WERI-Rb-1 (cell line): ENCODE data around the gene FGFR2.

Experiments
- DNase-seq: peaks from one replicate; pipeline ENCODE4 v3.0.0-alpha.2; 2020
- H3K27ac ChIP-seq: fragments of 250-450 bp; sonication (Bioruptor Pico); 2 replicates; pipeline ENCODE4 v1.5.1; 2020; ENCODE audit warnings: mild to moderate bottlenecking, moderate library complexity
- H3K27me3 ChIP-seq: fragments of 250-450 bp; sonication (Bioruptor Pico); 2 replicates; pipeline ENCODE4 v1.5.1; 2021; ENCODE audit warnings: mild to moderate bottlenecking, low read depth, moderate library complexity; ENCODE audit not compliant: insufficient read depth, severe bottlenecking
- H3K36me3 ChIP-seq: fragments of 250-450 bp; sonication (Bioruptor Pico); 2 replicates; pipeline ENCODE4 v1.5.1; 2020; ENCODE audit warnings: mild to moderate bottlenecking, moderate library complexity
- H3K4me3 ChIP-seq: 2 replicates; pipeline ENCODE4 v1.5.1; 2011; ENCODE audit warnings: low read depth, mild to moderate bottlenecking, control low read depth, low read length
- H3K9me3 ChIP-seq: fragments of 250-450 bp; sonication (Bioruptor Pico); 2 replicates; pipeline ENCODE4 v1.5.1; 2021; ENCODE audit warnings: mild to moderate bottlenecking, moderate library complexity; ENCODE audit not compliant: severe bottlenecking
- CTCF ChIP-seq: IDR thresholded peaks from 2 replicates; pipeline ENCODE4 v1.5.1; 2011; ENCODE audit warnings: low read depth, mild to moderate bottlenecking, control low read depth, inconsistent platforms, low read length

FGFR2 gene

GRCh38 chr10:121544301-121544869 lies 53.9 kb downstream of the FGFR2 start:
- DNase-seq = no peak

GRCh38 chr10:121543545-121543944 lies 54.7 kb downstream of the FGFR2 start:
- H3K4me3 ChIP-seq = no peak overlapping the region
- no peaks in the 10 kb centered on the region for H3K27me3 ChIP-seq
- no peak for TF ChIP-seq CTCF
- no peak for DNase-seq
- H3K9me3 ChIP-seq = no peaks in the 10 kb centered on the region
- H3K36me3 ChIP-seq = peaks cover 11% of the 10 kb centered on the region
- H3K27ac ChIP-seq = no peak overlapping the region

More at GRCh38 chr10:121544301-121544869, 53.9 kb downstream of the FGFR2 start:
- H3K36me3 ChIP-seq = peaks cover 15% of the 10 kb centered on the region
- no peak for TF ChIP-seq CTCF
- no peaks in the 10 kb centered on the region for H3K9me3 ChIP-seq
- H3K27me3 ChIP-seq = no peaks in the 10 kb centered on the region
- H3K4me3 ChIP-seq = no peak overlapping the region
- H3K27ac ChIP-seq = no peak overlapping the region

- no peak overlapping the region for H3K27ac ChIP-seq
- H3K27me3 ChIP-seq = no peaks in the 10 kb centered on the region
- H3K9me3 ChIP-seq = no peaks in the 10 kb centered on the region
- H3K4me3 ChIP-seq = no peak overlapping the region
- no peak for DNase-seq
- peaks cover 28% of the 10 kb centered on the region for H3K36me3 ChIP-seq
- TF ChIP-seq CTCF = no peak
These were observed 56.7 kb downstream of the FGFR2 start for GRCh38 chr10:121541450-121542120.

GRCh38 chr10:121540732-121541395 lies 57.4 kb downstream of the FGFR2 start:
- Histone ChIP-seq H3K9me3 (no peaks in the 10 kb centered on the region), H3K27me3 (no peaks in the 10 kb centered on the region), H3K4me3 (no peak overlapping the region), H3K36me3 (peaks cover 28% of the 10 kb centered on the region), H3K27ac (peak overlapping the region; percentile 23; the same call in 1 of the 2 replicates)
- TF ChIP-seq CTCF = no peak
- peak; percentile 41 for DNase-seq

- Histone ChIP-seq H3K36me3 (peaks cover 22% of the 10 kb centered on the region), H3K27me3 (no peaks in the 10 kb centered on the region), H3K27ac (no peak overlapping the region), H3K4me3 (no peak overlapping the region), H3K9me3 (no peaks in the 10 kb centered on the region)
- no peak for TF ChIP-seq CTCF
- no peak for DNase-seq
These were observed 58.5 kb downstream of the FGFR2 start for GRCh38 chr10:121539786-121540185.
